Measurements from ENCODE around the gene ANKIB1. TPM values are rescaled to one million over a fixed set of nuclear protein-coding genes. Genes with fewer than 3 reads are reported as not detected.

Gene ANKIB1
- total RNA-seq, 1 donor from 2014 or later = 41.9 TPM

DNA sequence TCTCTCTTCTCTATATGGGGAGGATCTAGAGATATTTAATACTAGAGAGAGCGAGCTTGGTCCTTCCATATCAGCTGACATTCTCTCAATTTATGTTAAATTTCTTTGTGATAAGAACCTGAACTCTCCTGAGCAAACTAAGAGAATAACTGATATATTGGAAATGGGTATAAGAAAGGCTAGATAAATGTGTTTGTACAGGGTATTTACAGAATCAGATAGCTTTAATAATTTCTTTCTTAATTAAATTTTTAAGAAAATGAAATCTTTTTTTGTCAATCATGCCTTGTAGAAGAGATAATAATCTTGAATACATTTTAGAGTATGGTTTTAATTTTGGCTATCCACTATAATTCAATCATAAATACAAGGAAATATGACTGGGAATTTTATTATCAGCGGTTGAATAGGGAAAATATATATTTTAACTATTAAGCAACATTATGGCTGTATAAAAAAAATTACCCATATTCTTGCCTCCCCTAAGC lies 58.7 kb downstream of the ANKIB1 start:
- DNase-seq (ENCODE audit: low read depth, low spot score) = no peak
- Mint-ChIP-seq H3K36me3 (ENCODE audit: low read depth) (peaks cover 16% of the 10 kb centered on the region), H3K4me1 (no peaks in the 10 kb centered on the region), H3K27ac (ENCODE audit: unreplicated experiment) (no peak overlapping the region), H3K27me3 (ENCODE audit: low read depth) (no peaks in the 10 kb centered on the region), H3K4me3 (no peak overlapping the region), H3K9me3 (no peaks in the 10 kb centered on the region)
- TF ChIP-seq, protein P1, sequence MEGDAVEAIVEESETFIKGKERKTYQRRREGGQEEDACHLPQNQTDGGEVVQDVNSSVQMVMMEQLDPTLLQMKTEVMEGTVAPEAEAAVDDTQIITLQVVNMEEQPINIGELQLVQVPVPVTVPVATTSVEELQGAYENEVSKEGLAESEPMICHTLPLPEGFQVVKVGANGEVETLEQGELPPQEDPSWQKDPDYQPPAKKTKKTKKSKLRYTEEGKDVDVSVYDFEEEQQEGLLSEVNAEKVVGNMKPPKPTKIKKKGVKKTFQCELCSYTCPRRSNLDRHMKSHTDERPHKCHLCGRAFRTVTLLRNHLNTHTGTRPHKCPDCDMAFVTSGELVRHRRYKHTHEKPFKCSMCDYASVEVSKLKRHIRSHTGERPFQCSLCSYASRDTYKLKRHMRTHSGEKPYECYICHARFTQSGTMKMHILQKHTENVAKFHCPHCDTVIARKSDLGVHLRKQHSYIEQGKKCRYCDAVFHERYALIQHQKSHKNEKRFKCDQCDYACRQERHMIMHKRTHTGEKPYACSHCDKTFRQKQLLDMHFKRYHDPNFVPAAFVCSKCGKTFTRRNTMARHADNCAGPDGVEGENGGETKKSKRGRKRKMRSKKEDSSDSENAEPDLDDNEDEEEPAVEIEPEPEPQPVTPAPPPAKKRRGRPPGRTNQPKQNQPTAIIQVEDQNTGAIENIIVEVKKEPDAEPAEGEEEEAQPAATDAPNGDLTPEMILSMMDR (conservative IDR thresholded peaks at IDR 0.05) = no peak

DNA sequence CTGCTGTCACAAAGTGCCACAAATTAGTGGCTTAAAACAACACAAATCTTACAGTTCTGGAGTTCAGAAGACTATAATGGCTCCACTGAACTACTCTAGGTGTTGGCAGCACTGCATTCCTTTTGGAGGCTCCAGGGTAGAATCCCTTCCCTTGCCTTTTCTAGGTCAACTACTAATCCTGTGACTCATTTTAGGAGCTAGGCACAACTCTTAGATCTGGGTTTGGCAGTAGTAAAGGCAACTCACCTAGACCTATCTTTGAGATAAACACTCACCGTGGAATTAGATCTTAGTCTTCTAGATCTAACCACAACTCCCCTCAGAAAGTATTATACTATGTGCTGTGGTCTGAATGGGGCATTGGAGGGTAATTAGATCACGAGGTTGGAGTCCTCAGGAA lies 60.4 kb downstream of the ANKIB1 start:
- Mint-ChIP-seq H3K4me3 (no peak overlapping the region), H3K4me1 (no peaks in the 10 kb centered on the region), H3K27me3 (ENCODE audit: low read depth) (no peaks in the 10 kb centered on the region), H3K9me3 (no peaks in the 10 kb centered on the region), H3K36me3 (ENCODE audit: low read depth) (peaks cover 11% of the 10 kb centered on the region), H3K27ac (ENCODE audit: unreplicated experiment) (peak overlapping the region; percentile 29)
- TF ChIP-seq, protein P1 (conservative IDR thresholded peaks at IDR 0.05) = no peak
- DNase-seq (ENCODE audit: low read depth, low spot score) = no peak

DNA sequence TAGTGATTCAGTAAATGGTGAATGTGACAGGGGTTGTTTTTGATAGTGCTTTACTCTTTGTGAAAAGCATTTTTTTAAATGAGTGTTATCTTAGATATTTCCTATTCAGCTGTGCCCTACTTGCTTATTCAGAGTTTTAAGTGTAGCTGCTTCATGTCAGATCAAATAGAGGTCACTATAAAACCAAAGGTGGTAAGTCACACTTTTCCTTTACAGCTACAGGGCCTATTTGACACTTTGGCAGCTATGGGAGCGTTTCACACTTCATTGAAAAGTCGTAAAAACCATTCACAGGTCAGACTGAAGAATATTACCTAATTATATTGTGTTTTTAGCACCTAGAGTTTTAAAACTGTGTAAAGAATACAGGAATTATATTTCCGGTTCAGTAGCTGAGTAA lies 67.3 kb downstream of the ANKIB1 start:
- TF ChIP-seq, protein P1 (conservative IDR thresholded peaks at IDR 0.05) = no peak
- Mint-ChIP-seq H3K36me3 (ENCODE audit: low read depth) (peaks cover 4% of the 10 kb centered on the region), H3K9me3 (no peaks in the 10 kb centered on the region), H3K4me1 (no peaks in the 10 kb centered on the region), H3K4me3 (no peak overlapping the region), H3K27ac (ENCODE audit: unreplicated experiment) (no peak overlapping the region), H3K27me3 (ENCODE audit: low read depth) (no peaks in the 10 kb centered on the region)
- no peak for DNase-seq (ENCODE audit: low read depth, low spot score)

DNA sequence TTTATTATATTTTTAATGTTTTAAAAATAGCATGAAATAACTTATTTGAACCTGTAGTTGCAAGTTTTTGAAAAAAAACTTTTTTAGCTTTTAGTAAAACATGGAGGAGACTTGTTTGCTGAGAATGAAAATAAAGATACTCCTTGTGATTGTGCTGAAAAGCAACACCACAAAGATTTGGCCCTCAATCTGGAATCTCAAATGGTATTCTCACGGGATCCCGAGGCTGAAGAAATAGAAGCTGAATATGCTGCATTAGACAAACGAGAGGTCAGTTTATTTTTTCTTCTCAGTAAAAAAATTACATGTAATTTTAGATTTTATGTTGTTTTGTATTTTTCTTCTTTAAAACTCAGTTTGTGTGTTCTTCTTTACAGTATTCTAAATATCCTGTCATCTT lies 73.5 kb downstream of the ANKIB1 start:
- H3K4me1 Mint-ChIP-seq = no peaks in the 10 kb centered on the region
- TF ChIP-seq, protein P1 (conservative IDR thresholded peaks at IDR 0.05) = no peak
- no peaks in the 10 kb centered on the region for H3K9me3 Mint-ChIP-seq
- DNase-seq (ENCODE audit: low read depth, low spot score) = no peak
- H3K27me3 Mint-ChIP-seq (ENCODE audit: low read depth) = no peaks in the 10 kb centered on the region
- peaks cover 8% of the 10 kb centered on the region for H3K36me3 Mint-ChIP-seq (ENCODE audit: low read depth)
- H3K4me3 Mint-ChIP-seq = no peak overlapping the region
- H3K27ac Mint-ChIP-seq (ENCODE audit: unreplicated experiment) = no peak overlapping the region

DNA sequence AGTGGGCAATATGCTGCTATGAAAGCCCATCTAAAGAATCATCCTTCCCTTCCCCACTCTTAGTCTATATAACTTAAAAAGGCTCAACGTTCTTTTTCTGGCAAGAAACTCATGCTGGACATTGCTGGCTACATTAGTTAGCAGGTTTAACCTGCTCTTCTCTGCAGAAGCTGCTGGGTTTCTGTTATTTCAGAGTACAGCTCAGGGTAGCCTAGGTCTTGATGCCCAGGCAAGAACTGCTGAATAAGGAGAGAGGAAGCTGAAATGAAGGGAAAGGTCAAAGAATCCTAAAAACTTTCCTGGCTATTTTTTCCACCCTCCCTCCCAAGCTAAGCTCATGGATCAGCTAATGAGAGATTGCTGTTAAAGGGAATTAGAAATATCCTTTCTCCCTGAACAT lies 79.4 kb downstream of the ANKIB1 start:
- H3K36me3 Mint-ChIP-seq (ENCODE audit: low read depth) = peaks cover 7% of the 10 kb centered on the region
- TF ChIP-seq, protein P1 (conservative IDR thresholded peaks at IDR 0.05) = no peak
- no peak for DNase-seq (ENCODE audit: low read depth, low spot score)
- no peak overlapping the region for H3K4me3 Mint-ChIP-seq
- no peaks in the 10 kb centered on the region for H3K4me1 Mint-ChIP-seq
- no peaks in the 10 kb centered on the region for H3K9me3 Mint-ChIP-seq
- H3K27me3 Mint-ChIP-seq (ENCODE audit: low read depth) = no peaks in the 10 kb centered on the region
- H3K27ac Mint-ChIP-seq (ENCODE audit: unreplicated experiment) = no peak overlapping the region

DNA sequence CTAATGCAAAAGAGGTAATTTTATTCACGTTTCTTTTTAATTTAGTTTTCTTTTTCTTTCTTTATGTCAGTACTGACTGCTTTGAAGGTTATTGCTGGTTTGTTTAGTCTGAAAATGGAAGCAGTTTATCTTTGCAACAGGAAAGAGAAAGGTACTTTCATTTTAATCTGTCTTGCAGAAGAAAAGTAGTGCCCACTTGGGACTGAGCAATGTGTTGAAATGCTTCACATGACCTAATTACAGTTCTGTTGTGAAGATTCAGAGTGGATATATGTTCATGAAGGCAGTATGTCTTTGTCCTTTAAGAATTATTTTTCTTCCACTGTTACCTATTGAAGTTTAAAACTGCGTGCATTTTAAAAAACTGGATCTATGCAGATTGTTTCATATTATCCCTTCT lies 80.1 kb downstream of the ANKIB1 start:
- no peak for DNase-seq (ENCODE audit: low read depth, low spot score)
- no peak overlapping the region for H3K4me3 Mint-ChIP-seq
- H3K27ac Mint-ChIP-seq (ENCODE audit: unreplicated experiment) = no peak overlapping the region
- H3K9me3 Mint-ChIP-seq = no peaks in the 10 kb centered on the region
- H3K36me3 Mint-ChIP-seq (ENCODE audit: low read depth) = peaks cover 3% of the 10 kb centered on the region
- H3K27me3 Mint-ChIP-seq (ENCODE audit: low read depth) = no peaks in the 10 kb centered on the region
- no peaks in the 10 kb centered on the region for H3K4me1 Mint-ChIP-seq
- TF ChIP-seq, protein P1 (conservative IDR thresholded peaks at IDR 0.05) = no peak
